Endothelial cell of umbilical vein (primary cell): Measurements from ENCODE around the gene MEGF11. TPM values are rescaled to one million over a fixed set of nuclear protein-coding genes. Genes with fewer than 3 reads are reported as not detected.

Experiments used
- BruUV-seq: library from RNA; stranded (reverse); fragments of 400-500 nt; replicated peaks from 2 replicates; lab custom pipeline; 2021; lab: Mats Ljungman, UMichigan
- CTCF ChIA-PET: fragments of 300-600, 350-600 bp; sonication (Branson Sonifier 250); formaldehyde crosslinking; loops from one replicate; lab custom pipeline; 2021; ENCODE audit warnings: antibody characterized with exemption, inconsistent platforms; lab: Charles Lee
- POLR2A ChIA-PET: fragments of 300-600, 350-600 bp; sonication (Branson Sonifier 250); formaldehyde crosslinking; loops from one replicate; lab custom pipeline; 2021; ENCODE audit warnings: antibody characterized with exemption, inconsistent platforms; lab: Charles Lee
- DNase-seq: peaks from one replicate; pipeline ENCODE4 v3.0.0-alpha.2; 2011; ENCODE audit warnings: low read depth, low spot score
- FAIRE-seq: peaks from 2 replicates; lab custom pipeline; 2011; peaks lifted over from hg19 to GRCh38; lab: Jason Lieb, UNC
- H2AFZ ChIP-seq: 2 replicates; pipeline ENCODE4 v1.6.0; 2012; ENCODE audit warnings: low read depth, low read length, control low read depth, inconsistent platforms
- H3K27ac ChIP-seq: 2 replicates; pipeline ENCODE4 v1.5.1; 2011; ENCODE audit warnings: low read depth, mild to moderate bottlenecking, control low read depth, low read length, moderate library complexity; ENCODE audit not compliant: insufficient read depth
- H3K27me3 ChIP-seq, 2 experiments: 2 replicates each; pipeline versions ENCODE4 v1.6.0 to v1.6.1; 2011; ENCODE audit warnings: low read length in 2 of 2, mixed read lengths in 1 of 2; ENCODE audit not compliant: control insufficient read depth in 2 of 2, insufficient read depth in 2 of 2
- H3K36me3 ChIP-seq, 2 experiments: 2 replicates in 1 of 2; 3 replicates in 1 of 2; pipeline ENCODE4 v1.5.1; 2011; ENCODE audit warnings: low read length in 2 of 2, mild to moderate bottlenecking in 1 of 2, moderate library complexity in 1 of 2; ENCODE audit not compliant: control insufficient read depth in 2 of 2, insufficient read depth in 2 of 2; ENCODE audit errors: extremely low read depth in 1 of 2
- H3K4me1 ChIP-seq: 3 replicates; pipeline ENCODE4 v1.5.1; 2011; ENCODE audit warnings: mild to moderate bottlenecking, low read length; ENCODE audit not compliant: control insufficient read depth, insufficient read depth; ENCODE audit errors: extremely low read depth
- H3K4me2 ChIP-seq: 2 replicates; pipeline ENCODE4 v1.6.1; 2011; ENCODE audit warnings: low read length, control low read depth, mixed read lengths; ENCODE audit not compliant: insufficient read depth
- H3K4me3 ChIP-seq, 3 experiments: fragments of 200-600 bp in 1 of 3; sonication (generic), shearing (Covaris generic) in 1 of 3; replicated peaks in 1 of 3; 2 replicates each; pipeline ENCODE4 v1.5.1; 2011 to 2016; ENCODE audit warnings: control low read depth in 3 of 3, low read length in 3 of 3, mild to moderate bottlenecking in 2 of 3, inconsistent platforms in 1 of 3, low read depth in 1 of 3, moderate library complexity in 1 of 3; ENCODE audit not compliant: insufficient read depth in 1 of 3
- H3K79me2 ChIP-seq: 2 replicates; pipeline ENCODE4 v1.6.0; 2012; ENCODE audit warnings: low read length, inconsistent platforms; ENCODE audit not compliant: control insufficient read depth, insufficient read depth
- H3K9ac ChIP-seq: replicated peaks from 2 replicates; pipeline ENCODE3; 2011; ENCODE audit warnings: low read length, control low read depth; ENCODE audit not compliant: insufficient read depth; ENCODE audit errors: extremely low read depth
- H3K9me1 ChIP-seq: replicated peaks from 3 replicates; pipeline ENCODE4 v1.6.0; 2011; ENCODE audit warnings: mild to moderate bottlenecking, low read length; ENCODE audit not compliant: control insufficient read depth, insufficient read depth; ENCODE audit errors: extremely low read depth
- H3K9me3 ChIP-seq: replicated peaks from 2 replicates; pipeline ENCODE4 v1.5.1; 2012; ENCODE audit warnings: low read length, inconsistent platforms; ENCODE audit not compliant: control insufficient read depth, insufficient read depth
- H4K20me1 ChIP-seq: replicated peaks from 2 replicates; pipeline ENCODE3; 2011; ENCODE audit warnings: mild to moderate bottlenecking, low read length; ENCODE audit not compliant: control insufficient read depth, insufficient read depth; ENCODE audit errors: extremely low read depth
- EZH2 ChIP-seq: IDR thresholded peaks from 2 replicates; pipeline ENCODE4 v1.6.1; 2012; ENCODE audit warnings: borderline replicate concordance, low read depth, mild to moderate bottlenecking, moderate library complexity, low read length, inconsistent platforms; ENCODE audit not compliant: severe bottlenecking
- FOS ChIP-seq: IDR thresholded peaks from 2 replicates; pipeline ENCODE4 v1.6.1; 2011; ENCODE audit warnings: mild to moderate bottlenecking, low read length, moderate library complexity, borderline replicate concordance; ENCODE audit not compliant: insufficient read depth
- GATA2 ChIP-seq: IDR thresholded peaks from 2 replicates; pipeline ENCODE4 v1.7.0; 2011; ENCODE audit warnings: low read depth, mild to moderate bottlenecking, moderate library complexity, mixed read lengths, low read length; ENCODE audit not compliant: insufficient read length, insufficient read depth
- JUN ChIP-seq: IDR thresholded peaks from 2 replicates; pipeline ENCODE4 v1.6.1; 2011; ENCODE audit warnings: borderline replicate concordance, low read depth; ENCODE audit not compliant: insufficient read length, insufficient read depth
- MYC ChIP-seq: IDR thresholded peaks from one replicate; pipeline ENCODE4 v1.6.1; 2011; ENCODE audit warnings: mild to moderate bottlenecking, low read depth, low read length
- POLR2A ChIP-seq: IDR thresholded peaks from 2 replicates; pipeline ENCODE4 v1.6.1; 2012; ENCODE audit warnings: low read depth, mild to moderate bottlenecking, control low read depth, low read length
- POLR2AphosphoS5 ChIP-seq: IDR thresholded peaks from 2 replicates; pipeline ENCODE4 v1.6.1; 2012; ENCODE audit warnings: low read depth, mild to moderate bottlenecking, control low read depth, low read length, moderate library complexity; ENCODE audit not compliant: insufficient read depth
- dilution Hi-C: fragments of 300-500 bp; cut with MboI; formaldehyde crosslinking; loops from one replicate; pipeline ENCODE4 v1.15.0; 2019; ENCODE audit warnings: low sequenced_read_pairs; ENCODE audit not compliant: extremely low pct_ligation_motif_present
- intact Hi-C: fragments of 100-400 bp; cut with micrococcal nuclease; formaldehyde crosslinking; loops from one replicate; pipeline ENCODE4 v1.10.0; 2022
- polyA plus RNA-seq, 4 experiments: library from polyadenylated mRNA; depleted of rRNA in 3 of 4; stranded (reverse) in 3 of 4; unstranded in 1 of 4; fragments of >200 nt; gene quantifications; 2 replicates each; pipeline versions ENCODE4 v1.2.1 to v1.2.3, GENCODE V29; 2011 to 2012; ENCODE audit warnings: missing spikeins in 1 of 4
- total RNA-seq: library from RNA; stranded (reverse); gene quantifications from 2 replicates; pipeline ENCODE4 v1.2.3, GENCODE V29; 2021
- TF ChIP-seq, protein P1 (sequence below): IDR thresholded peaks from 2 replicates; pipeline ENCODE4 v1.6.1; 2011; ENCODE audit not compliant: insufficient read depth, insufficient read length
- TF ChIP-seq, protein P2 (sequence below), 2 donors: IDR thresholded peaks; 1 replicate in 1 of 2; 2 replicates in 1 of 2; pipeline ENCODE4 v1.5.1; 2011; ENCODE audit warnings: low read length in 2 of 2, mild to moderate bottlenecking in 2 of 2, moderate library complexity in 2 of 2, control low read depth in 1 of 2, inconsistent platforms in 1 of 2, low read depth in 1 of 2; ENCODE audit not compliant: insufficient read depth in 1 of 2; ENCODE audit errors: extremely low read depth in 1 of 2

The MEGF11 gene
- total and polyA plus RNA-seq, 2 donors (not counting 3 experiments of a cell fraction or from before 2014, with no cell fraction given) = not detected

DNA sequence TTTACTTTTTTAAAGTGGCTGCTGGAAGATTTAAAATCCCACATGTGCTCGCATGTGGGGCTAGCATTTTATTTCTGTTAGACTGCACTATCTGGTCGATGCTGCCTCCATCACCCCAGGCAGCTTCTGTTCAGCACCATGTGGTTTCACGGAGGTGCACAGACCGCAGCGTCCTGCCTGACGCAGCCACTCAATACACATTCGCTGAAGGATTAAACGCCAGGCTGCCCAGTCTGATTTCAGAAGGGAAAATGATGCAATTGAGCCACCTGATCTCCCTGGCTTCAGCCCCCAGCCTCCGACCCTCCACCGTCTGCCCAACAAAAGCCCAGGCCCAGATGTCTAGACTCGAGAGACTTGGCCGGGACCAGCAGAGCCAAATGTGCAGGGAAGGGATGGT is 84.5 kb downstream of the MEGF11 start:
- Histone ChIP-seq H3K4me2 (no peak overlapping the region), H3K4me3 (no peak overlapping the region), H3K9me1 (no peaks in the 10 kb centered on the region), H4K20me1 (no peaks in the 10 kb centered on the region), H3K36me3 (no peaks in the 10 kb centered on the region), H3K4me1 (no peaks in the 10 kb centered on the region), H3K27ac (no peak overlapping the region), H3K9ac (no peak overlapping the region), H2AFZ (no peak overlapping the region), H3K27me3 (peaks cover 2 to 5% of the 10 kb centered on the region in 2 experiments), H3K79me2 (no peaks in the 10 kb centered on the region), H3K9me3 (no peaks in the 10 kb centered on the region)
- BruUV-seq = no TSS peak
- POLR2A ChIA-PET = no interaction called here
- intact Hi-C loops (no loop called here), dilution Hi-C loops (no loop called here)
- FAIRE-seq = no peak
- TF ChIP-seq GATA2 (no peak), EZH2 (no peak), POLR2AphosphoS5 (no peak), POLR2A (no peak), FOS (no peak), MYC (no peak), JUN (no peak)
- TF ChIP-seq, protein P1, sequence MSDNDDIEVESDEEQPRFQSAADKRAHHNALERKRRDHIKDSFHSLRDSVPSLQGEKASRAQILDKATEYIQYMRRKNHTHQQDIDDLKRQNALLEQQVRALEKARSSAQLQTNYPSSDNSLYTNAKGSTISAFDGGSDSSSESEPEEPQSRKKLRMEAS = no peak
- TF ChIP-seq, protein P2, sequence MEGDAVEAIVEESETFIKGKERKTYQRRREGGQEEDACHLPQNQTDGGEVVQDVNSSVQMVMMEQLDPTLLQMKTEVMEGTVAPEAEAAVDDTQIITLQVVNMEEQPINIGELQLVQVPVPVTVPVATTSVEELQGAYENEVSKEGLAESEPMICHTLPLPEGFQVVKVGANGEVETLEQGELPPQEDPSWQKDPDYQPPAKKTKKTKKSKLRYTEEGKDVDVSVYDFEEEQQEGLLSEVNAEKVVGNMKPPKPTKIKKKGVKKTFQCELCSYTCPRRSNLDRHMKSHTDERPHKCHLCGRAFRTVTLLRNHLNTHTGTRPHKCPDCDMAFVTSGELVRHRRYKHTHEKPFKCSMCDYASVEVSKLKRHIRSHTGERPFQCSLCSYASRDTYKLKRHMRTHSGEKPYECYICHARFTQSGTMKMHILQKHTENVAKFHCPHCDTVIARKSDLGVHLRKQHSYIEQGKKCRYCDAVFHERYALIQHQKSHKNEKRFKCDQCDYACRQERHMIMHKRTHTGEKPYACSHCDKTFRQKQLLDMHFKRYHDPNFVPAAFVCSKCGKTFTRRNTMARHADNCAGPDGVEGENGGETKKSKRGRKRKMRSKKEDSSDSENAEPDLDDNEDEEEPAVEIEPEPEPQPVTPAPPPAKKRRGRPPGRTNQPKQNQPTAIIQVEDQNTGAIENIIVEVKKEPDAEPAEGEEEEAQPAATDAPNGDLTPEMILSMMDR (IDR thresholded peaks at IDR 0.05; ENCODE audit: extremely low read depth in 1 of 2, insufficient read depth in 1 of 2, low read depth in 1 of 2, low read length in 2 of 2) = no peak
- CTCF ChIA-PET = no interaction called here
- DNase-seq = no peak
